ENCODE measurements around the gene MRPS18C. TPM values are rescaled to one million over a fixed set of nuclear protein-coding genes. Genes with fewer than 3 reads are reported as not detected.

The MRPS18C gene
- total and polyA plus RNA-seq, 9 of the 15 experiments (the other 6 are each of a cell fraction or from before 2014, with no cell fraction given): 54.3 to 390 (median 138) TPM

DNA sequence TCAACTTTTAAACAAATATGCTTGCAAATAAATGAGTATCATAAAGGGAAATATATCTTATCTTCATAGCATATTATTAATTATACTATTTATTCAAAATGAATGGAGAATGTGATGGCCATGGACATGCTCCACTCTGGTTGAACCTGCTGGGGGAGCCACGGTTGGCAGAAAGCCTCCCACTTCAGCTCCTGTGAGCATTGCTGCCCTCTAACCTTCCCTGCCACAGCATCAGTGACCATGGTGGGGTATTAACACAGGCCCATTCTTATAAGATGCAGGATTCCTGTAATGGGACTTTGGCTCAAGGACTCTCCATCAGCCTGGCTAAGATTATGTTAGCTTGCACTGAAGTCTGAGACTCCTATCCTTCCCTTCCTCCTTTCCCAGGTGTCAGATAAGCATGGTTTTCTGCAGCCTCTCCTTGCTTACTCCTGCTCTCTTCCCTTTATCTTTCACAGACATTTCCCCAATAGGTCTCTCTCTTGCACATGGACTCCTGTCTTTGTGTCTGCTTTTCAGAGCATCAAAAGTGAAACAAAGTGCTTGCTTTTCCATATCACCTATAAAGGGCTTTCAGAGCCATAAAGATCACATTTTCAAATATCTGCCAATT is 34.0 kb downstream of the MRPS18C start (continued):
- peak in 1 of 2 experiments; percentile 63; a peak in 2 of 4 replicates for TF ChIP-seq TBL1XR1 (IDR thresholded peaks at IDR 0.05; ENCODE audit: low read length in 2 of 2)
- TF ChIP-seq, protein P1, sequence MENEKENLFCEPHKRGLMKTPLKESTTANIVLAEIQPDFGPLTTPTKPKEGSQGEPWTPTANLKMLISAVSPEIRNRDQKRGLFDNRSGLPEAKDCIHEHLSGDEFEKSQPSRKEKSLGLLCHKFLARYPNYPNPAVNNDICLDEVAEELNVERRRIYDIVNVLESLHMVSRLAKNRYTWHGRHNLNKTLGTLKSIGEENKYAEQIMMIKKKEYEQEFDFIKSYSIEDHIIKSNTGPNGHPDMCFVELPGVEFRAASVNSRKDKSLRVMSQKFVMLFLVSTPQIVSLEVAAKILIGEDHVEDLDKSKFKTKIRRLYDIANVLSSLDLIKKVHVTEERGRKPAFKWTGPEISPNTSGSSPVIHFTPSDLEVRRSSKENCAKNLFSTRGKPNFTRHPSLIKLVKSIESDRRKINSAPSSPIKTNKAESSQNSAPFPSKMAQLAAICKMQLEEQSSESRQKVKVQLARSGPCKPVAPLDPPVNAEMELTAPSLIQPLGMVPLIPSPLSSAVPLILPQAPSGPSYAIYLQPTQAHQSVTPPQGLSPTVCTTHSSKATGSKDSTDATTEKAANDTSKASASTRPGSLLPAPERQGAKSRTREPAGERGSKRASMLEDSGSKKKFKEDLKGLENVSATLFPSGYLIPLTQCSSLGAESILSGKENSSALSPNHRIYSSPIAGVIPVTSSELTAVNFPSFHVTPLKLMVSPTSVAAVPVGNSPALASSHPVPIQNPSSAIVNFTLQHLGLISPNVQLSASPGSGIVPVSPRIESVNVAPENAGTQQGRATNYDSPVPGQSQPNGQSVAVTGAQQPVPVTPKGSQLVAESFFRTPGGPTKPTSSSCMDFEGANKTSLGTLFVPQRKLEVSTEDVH (IDR thresholded peaks at IDR 0.05; ENCODE audit: low read depth, partially characterized antibody): peak; percentile 44
- 0 out of 4 replicates have a peak, but pooled peaks of 1 of the 2 experiments have one; percentile 20 for TF ChIP-seq MAZ (CRISPR knock-in tag; conservative IDR thresholded peaks at IDR 0.05 in 1 of 2, IDR thresholded peaks at IDR 0.05 in 1 of 2)
- TF ChIP-seq LEF1 (IDR thresholded peaks at IDR 0.05): peak; percentile 28; the same call in 1 of the 2 replicates
- TF ChIP-seq NEUROD1 (IDR thresholded peaks at IDR 0.05; ENCODE audit: borderline replicate concordance, low read depth, low read length, partially characterized antibody): peak; percentile 25
- no peak for TF ChIP-seq RUNX1 (IDR thresholded peaks at IDR 0.05; ENCODE audit: low read depth)
- TF ChIP-seq PRMT5 (CRISPR knock-in tag; IDR thresholded peaks at IDR 0.05): no peak
- TF ChIP-seq XRCC5 (IDR thresholded peaks at IDR 0.05; ENCODE audit: low read depth, low read length): no peak
- TF ChIP-seq CHD7 (IDR thresholded peaks at IDR 0.05; ENCODE audit: low read depth, low read length): no peak
- peak; percentile 96 for TF ChIP-seq CBFA2T3 (IDR thresholded peaks at IDR 0.05)
- 0 out of 2 replicates have a peak, but pooled peaks have one; percentile 62 for TF ChIP-seq PHB2 (IDR thresholded peaks at IDR 0.05; ENCODE audit: low read depth)
- TF ChIP-seq ZBED1 (IDR thresholded peaks at IDR 0.05): no peak
